Stimulated activated CD4-positive, alpha-beta T cell treated with anti-CD3 and anti-CD28 coated beads, Interleukin-1b, Interleukin-23, amount 100 ng/mL, for 4 hours (primary cell): ENCODE results near the gene ACP2.
"Not testable (repeated sequence)": the region's sequence is repeated elsewhere in the genome, so short reads cannot be mapped to it uniquely, and the experiment has no call there.

ENCODE experiments used
- DNase-seq, 2 donors: peaks; one replicate each; pipeline ENCODE4 v3.0.0-alpha.2; 2020; ENCODE audit warnings: low read depth in 2 of 2

The ACP2 gene

GRCh38 chr11:47202576-47202975 is 46.0 kb downstream of the ACP2 start:
- no peak for DNase-seq

- no peak for DNase-seq
These were observed 47.6 kb downstream of the ACP2 start for GRCh38 chr11:47201015-47201414.

- DNase-seq = not testable (repeated sequence)
These were observed 50.5 kb downstream of the ACP2 start for GRCh38 chr11:47198161-47198560.

- no peak for DNase-seq
These were observed 56.5 kb downstream of the ACP2 start for GRCh38 chr11:47192111-47192510.

GRCh38 chr11:47191137-47191536 is 57.5 kb downstream of the ACP2 start:
- DNase-seq = not testable (repeated sequence)
